ENCODE results near the gene PTPRF.

DNA sequence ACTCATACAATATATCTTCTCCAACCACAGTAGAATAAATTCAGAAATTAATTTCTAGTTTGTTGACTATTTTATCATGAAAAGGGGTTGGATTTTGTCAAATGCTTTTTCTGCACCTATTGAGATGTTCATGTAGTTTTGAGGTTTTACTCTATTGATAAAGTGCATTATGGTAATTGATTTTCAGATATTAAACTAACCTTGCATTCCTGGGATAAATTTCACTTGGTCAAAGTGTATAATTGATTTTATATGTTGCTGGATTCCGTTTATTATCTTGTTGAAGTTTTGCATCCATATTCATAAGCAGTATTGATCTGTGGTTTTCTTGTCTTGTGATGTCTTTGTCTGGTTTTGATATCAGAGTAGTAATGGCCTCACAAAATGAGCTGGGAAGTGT lies 42.5 kb upstream of the PTPRF start:
- TF ChIP-seq, protein P1, sequence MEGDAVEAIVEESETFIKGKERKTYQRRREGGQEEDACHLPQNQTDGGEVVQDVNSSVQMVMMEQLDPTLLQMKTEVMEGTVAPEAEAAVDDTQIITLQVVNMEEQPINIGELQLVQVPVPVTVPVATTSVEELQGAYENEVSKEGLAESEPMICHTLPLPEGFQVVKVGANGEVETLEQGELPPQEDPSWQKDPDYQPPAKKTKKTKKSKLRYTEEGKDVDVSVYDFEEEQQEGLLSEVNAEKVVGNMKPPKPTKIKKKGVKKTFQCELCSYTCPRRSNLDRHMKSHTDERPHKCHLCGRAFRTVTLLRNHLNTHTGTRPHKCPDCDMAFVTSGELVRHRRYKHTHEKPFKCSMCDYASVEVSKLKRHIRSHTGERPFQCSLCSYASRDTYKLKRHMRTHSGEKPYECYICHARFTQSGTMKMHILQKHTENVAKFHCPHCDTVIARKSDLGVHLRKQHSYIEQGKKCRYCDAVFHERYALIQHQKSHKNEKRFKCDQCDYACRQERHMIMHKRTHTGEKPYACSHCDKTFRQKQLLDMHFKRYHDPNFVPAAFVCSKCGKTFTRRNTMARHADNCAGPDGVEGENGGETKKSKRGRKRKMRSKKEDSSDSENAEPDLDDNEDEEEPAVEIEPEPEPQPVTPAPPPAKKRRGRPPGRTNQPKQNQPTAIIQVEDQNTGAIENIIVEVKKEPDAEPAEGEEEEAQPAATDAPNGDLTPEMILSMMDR (IDR thresholded peaks at IDR 0.05): no peak
- TF ChIP-seq POLR2A (IDR thresholded peaks at IDR 0.05): no peak
